H1 (cell line): ENCODE measurements around the gene INPP4B.

Source experiments
- CTCF ChIP-seq, 3 experiments: IDR thresholded peaks; 1 replicate in 2 of 3; 2 replicates in 1 of 3; pipeline versions ENCODE4 v1.5.1 to v1.6.1; 2011; ENCODE audit warnings: low read length in 3 of 3, mild to moderate bottlenecking in 3 of 3, inconsistent platforms in 2 of 3, low read depth in 1 of 3, moderate library complexity in 1 of 3; ENCODE audit not compliant: insufficient read depth in 1 of 3; ENCODE audit errors: control extremely low read depth in 1 of 3
- RXRA ChIP-seq: IDR thresholded peaks from 2 replicates; pipeline ENCODE4 v1.6.1; 2011; ENCODE audit warnings: low read depth, mild to moderate bottlenecking, low read length, moderate library complexity; ENCODE audit not compliant: insufficient read depth
- TAF1 ChIP-seq: IDR thresholded peaks from 2 replicates; pipeline ENCODE4 v1.6.1; 2011; ENCODE audit warnings: mild to moderate bottlenecking, low read depth, low read length
- TBP ChIP-seq: IDR thresholded peaks from 2 replicates; pipeline ENCODE4 v1.6.1; 2011; ENCODE audit warnings: low read depth, low read length, improper control_type of control experiment

- TF ChIP-seq CTCF (IDR thresholded peaks at IDR 0.05; ENCODE audit: control extremely low read depth in 1 of 3, insufficient read depth in 1 of 3, low read depth in 1 of 3, low read length in 3 of 3), result no peak
- no peak for TF ChIP-seq TBP
- TF ChIP-seq RXRA, result no peak
- no peak for TF ChIP-seq TAF1
Observed at GRCh38 chr4:142473960-142474338, 372.2 kb downstream of the INPP4B start.
